HG03469 (cell line): ENCODE results near the gene ZC3H12D.
"Not testable (repeated sequence)": the region's sequence is repeated elsewhere in the genome, so short reads cannot be mapped to it uniquely, and the experiment has no call there.

Experiments
- ATAC-seq: cut with Tn5 transposase; IDR thresholded peaks from one replicate; pipeline ENCODE4 v1.9.1; 2021; ENCODE audit warnings: mild to moderate bottlenecking, moderate library complexity, moderate number of reproducible peaks; ENCODE audit not compliant: unreplicated experiment

ZC3H12D gene

DNA sequence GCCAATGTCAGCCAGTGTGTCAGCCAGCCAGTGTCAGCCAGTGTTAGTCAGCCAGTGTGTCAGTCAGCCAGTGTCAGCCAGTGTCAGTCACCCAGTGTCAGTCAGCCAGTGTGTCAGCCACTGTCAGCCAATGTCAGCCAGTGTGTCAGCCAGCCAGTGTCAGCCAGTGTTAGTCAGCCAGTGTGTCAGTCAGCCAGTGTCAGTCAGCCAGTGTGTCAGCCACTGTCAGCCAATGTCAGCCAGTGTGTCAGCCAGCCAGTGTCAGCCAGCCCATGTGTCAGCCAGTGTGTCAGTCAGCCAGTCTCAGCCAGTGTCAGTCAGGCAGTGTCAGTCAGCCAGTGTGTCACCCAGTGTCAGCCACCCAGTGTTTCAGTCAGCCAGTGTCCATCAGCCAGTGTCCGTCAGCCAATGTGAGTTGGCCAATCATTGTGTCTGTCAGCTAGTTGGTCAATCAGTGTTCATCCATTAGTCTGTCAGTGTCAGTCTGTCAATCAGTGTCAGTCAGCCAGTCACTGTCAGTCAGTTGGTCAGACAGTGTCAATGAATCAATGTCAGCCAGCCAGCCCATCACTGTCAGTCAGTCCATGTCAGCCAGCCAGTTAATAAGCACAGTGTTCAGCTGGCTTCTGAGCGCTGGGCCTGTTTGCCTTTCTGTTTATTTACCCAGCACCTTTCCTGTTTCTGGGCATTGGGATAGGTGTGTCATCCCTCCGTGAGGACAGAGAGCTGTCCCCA lies 40.3 kb downstream of the ZC3H12D start:
- ATAC-seq: not testable (repeated sequence)

DNA sequence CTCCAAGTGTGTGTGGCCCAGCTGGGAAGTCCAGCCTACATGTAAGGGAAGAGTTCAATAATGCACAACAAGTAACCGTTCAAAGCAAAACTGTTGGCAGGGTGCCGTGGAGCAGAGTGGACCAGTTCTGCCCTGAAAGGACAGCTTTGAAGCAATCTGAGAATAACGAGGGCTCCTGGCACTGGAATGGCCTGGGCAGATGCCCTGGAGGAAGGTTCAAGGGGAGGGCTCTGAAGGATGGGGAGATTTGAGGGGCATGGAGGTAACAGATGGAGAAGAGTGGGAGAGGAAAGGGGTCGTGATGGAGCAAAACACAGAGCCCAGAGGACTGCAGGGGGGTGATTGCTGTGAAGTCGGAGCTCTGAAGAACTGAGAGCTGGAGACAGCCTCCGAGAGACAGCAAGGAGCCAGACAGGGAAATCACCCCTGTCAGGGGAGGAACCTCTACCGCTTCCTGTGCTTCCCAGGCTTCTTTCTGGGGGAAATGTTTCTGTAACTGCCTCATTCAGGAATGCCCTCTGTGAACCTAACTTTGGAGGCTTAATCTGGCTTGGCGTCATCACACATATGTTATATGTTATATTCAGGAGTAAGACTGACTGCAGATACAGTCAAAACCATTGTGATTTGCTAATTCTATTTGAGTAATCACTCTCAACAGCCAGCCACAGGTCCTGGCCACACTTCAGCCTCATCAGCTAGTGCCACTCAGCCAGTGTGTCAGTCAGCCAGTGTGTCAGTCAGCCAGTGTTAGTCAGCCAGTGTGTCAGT lies 41.2 kb downstream of the ZC3H12D start:
- ATAC-seq: no peak

- no peak for ATAC-seq
Observed at GRCh38 chr6:149441740-149442139, 43.1 kb downstream of the ZC3H12D start.

- ATAC-seq: no peak
Observed at GRCh38 chr6:149440735-149441671, 43.8 kb downstream of the ZC3H12D start.

DNA sequence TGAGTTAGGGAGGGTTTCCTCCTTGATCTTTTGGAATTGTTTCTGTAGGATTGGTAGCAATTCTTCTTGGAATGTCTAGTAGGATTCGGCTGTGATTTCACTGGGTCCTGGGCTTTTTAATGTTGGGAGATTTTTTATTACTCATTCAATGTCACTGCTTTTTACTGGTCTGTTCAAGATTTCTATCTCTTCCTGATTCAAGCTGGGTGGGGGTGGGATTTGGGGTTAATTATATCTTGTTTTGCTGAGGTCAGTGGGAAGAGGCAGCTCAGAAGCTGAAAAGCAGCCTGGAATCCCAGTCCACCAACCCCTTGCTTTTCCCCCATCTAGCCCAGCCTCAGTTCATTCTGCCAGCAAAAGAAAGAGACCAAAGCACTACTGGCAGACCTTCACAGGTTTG lies 45.2 kb downstream of the ZC3H12D start:
- ATAC-seq: no peak

DNA sequence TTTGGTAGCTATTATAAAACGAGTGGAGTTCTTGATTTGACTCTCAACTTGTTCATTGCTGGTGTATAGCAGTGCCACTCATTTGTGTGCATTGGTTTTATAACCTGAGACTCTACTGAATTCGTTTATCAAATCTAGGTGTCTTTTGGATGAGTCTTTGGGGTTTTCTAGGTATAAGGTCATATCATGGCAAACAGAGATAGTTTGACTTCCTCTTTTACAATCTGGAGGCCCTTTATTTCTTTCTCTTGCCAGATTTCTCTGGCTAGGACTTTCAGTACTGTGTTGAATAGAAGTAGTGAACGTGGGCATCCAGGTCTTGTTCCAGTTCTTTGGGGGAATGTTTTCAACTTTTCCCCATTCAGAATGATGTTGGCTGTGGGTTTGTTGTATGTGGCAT lies 46.0 kb downstream of the ZC3H12D start:
- ATAC-seq: peak; percentile 71

- ATAC-seq: no peak
Observed at GRCh38 chr6:149437212-149437611, 47.6 kb downstream of the ZC3H12D start.

GRCh38 chr6:149436647-149437046 lies 48.2 kb downstream of the ZC3H12D start:
- no peak for ATAC-seq

- ATAC-seq: no peak
Observed at GRCh38 chr6:149435919-149436586, 48.8 kb downstream of the ZC3H12D start.

DNA sequence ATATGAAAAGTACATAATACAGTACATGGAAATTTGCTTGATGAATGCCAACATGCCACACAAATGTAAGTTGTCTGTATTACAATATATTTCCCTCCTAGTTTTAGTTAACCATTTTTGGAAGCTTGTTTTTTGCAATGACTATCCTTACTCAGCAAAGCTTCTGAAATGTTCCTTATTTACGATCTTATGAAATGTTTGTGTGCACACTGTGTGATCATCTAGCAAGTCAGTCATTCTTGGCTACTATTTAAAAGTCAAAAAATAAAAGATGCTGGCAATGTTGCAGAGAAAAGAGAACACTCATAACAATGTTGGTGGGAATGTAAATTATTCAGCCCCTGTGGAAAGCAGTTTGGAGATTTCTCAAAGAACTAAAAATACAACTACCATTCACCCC lies 50.9 kb downstream of the ZC3H12D start:
- ATAC-seq: no peak

- ATAC-seq: no peak
Observed at GRCh38 chr6:149433405-149433804, 51.4 kb downstream of the ZC3H12D start.

DNA sequence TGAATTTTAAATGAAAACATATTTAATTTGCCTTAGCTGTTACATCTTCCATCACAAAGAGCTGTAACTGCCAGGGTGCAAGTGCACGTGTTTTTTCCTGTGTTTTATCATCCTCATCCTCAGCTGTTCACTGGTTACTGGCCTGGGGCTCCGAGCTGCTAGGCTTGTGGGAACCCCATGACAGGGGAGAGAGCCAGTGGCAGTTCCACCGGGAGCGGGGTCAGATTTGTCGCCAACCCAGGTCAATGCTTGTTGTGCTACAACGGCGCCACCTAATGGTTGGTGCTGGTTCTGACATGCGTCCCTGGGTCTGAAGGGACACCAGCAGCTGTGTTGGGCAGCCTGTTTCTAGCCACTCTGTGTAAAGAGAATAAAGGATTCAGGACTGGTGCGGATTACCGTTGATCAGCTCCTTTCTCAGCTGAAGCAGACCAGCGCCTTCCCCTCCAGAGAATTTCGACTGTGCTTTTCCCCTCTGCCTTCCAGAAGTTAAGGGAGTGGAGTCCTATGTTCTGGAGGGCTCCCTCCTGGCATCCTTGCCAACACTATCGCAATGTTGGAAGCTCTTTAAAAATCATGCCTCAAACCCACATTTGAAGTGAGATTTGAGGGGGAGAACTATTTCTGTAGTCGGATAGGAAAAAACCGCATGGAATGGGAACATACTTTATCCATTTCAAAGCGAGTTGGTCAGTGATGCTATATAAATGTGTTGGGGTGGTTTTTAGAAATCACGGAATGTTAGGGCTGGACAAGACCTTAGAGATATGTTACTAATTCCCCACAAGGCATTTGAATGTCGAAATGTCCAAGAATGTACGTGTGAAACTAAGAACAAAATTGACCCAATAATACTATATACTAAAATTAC lies 52.7 kb downstream of the ZC3H12D start:
- peak; percentile 64 for ATAC-seq

DNA sequence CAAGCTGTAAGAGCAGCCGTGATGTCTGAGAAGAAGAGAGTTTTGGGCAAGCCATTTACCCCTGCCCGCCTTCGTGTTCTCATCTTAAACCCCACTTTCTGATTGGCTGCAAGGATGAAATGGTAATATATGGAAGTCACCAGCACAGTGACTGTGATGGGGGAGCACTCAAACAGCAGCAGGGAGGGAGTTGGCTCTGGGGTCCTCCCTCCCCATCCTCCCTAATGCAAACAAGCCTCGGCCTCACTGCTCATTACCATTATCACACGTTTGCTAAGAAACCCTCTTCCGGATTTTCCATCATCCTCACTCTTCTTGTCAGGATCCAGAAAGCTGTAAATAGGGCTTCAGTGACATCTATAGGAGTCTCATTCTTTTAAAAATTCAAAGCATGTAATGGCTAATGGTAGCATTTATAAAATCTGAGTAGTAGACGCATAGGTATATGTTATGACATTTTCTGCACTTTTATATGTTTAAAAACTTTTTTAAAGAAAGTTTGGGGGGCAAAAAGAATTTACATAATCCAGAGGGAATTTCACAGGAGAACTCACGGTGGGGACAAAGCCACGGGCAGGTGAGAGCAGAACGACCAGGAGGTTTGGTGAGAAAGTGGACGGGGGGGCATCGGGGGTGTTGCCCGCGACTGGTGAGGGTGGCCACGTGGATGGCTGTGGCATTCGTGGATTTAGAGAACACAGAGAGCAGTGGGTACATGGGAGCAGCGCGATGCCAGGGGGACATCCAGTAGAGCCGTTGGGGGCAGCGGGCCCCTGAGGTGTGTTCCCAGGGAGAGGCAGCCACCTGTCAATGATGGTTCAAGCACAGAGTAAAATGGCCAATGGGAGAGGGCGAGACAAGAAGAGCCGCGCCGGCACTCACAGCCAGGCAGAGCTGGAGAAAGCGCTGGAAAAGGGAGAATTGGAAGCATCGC lies 55.1 kb downstream of the ZC3H12D start:
- ATAC-seq: no peak

DNA sequence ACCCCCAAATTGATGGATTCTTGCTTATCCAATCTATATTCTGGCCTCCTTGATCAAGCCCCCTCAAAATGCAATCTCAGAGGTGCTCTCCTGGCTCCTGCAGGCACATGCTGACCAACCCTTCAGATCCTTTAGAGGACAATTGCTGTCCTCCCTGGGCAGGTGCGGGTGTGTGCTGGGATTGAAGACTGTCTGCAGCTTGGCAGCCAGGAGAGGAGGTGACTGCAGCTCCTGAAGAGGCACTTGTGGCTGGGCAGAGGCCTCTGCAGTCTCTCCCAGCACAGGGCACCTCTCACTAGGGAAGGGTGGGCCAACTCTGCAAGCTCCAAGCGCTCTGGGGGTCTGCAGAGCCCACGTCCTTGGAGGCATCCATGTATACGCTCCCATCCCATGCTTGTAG lies 56.2 kb downstream of the ZC3H12D start:
- no peak for ATAC-seq

- ATAC-seq: no peak
Observed at GRCh38 chr6:149425754-149426153, 59.1 kb downstream of the ZC3H12D start.

GRCh38 chr6:149425224-149425623 lies 59.6 kb downstream of the ZC3H12D start:
- no peak for ATAC-seq

GRCh38 chr6:149423964-149424440 lies 60.8 kb downstream of the ZC3H12D start:
- ATAC-seq: no peak

DNA sequence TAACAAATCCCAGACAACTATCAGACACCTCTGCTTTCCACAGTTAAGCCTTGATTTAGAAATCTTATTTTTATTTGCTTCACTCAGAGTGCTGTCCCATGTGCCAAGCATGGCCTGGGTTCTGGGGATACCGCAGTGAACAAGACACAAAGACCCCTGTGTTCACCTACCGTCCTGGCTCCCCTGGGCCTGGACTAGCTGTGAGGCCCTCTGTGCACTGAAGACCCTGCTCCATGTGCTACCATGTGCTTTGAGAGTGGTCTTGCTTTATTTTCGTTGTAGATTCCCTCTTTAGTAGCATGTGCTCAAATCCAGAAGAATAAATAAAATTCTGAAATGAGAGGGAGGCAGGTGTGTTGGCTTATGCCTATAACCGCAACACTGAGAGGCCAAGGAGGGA lies 62.2 kb downstream of the ZC3H12D start:
- ATAC-seq: no peak

- ATAC-seq: no peak
Observed at GRCh38 chr6:149421132-149421531, 63.7 kb downstream of the ZC3H12D start.
